Endothelial cell of umbilical vein (primary cell): ENCODE results near the gene BIN2. TPM values are rescaled to one million over a fixed set of nuclear protein-coding genes. Genes with fewer than 3 reads are reported as not detected.

Experiments
- BruUV-seq: library from RNA; stranded (reverse); fragments of 400-500 nt; replicated peaks from 2 replicates; lab custom pipeline; 2021; lab: Mats Ljungman, UMichigan
- CTCF ChIA-PET: fragments of 300-600, 350-600 bp; sonication (Branson Sonifier 250); formaldehyde crosslinking; loops from one replicate; lab custom pipeline; 2021; ENCODE audit warnings: antibody characterized with exemption, inconsistent platforms; lab: Charles Lee
- POLR2A ChIA-PET: fragments of 300-600, 350-600 bp; sonication (Branson Sonifier 250); formaldehyde crosslinking; loops from one replicate; lab custom pipeline; 2021; ENCODE audit warnings: antibody characterized with exemption, inconsistent platforms; lab: Charles Lee
- DNase-seq: peaks from one replicate; pipeline ENCODE4 v3.0.0-alpha.2; 2011; ENCODE audit warnings: low read depth, low spot score
- FAIRE-seq: peaks from 2 replicates; lab custom pipeline; 2011; peaks lifted over from hg19 to GRCh38; lab: Jason Lieb, UNC
- H2AFZ ChIP-seq: 2 replicates; pipeline ENCODE4 v1.6.0; 2012; ENCODE audit warnings: low read depth, low read length, control low read depth, inconsistent platforms
- H3K27ac ChIP-seq: 2 replicates; pipeline ENCODE4 v1.5.1; 2011; ENCODE audit warnings: low read depth, mild to moderate bottlenecking, control low read depth, low read length, moderate library complexity; ENCODE audit not compliant: insufficient read depth
- H3K27me3 ChIP-seq, 2 experiments: 2 replicates each; pipeline versions ENCODE4 v1.6.0 to v1.6.1; 2011; ENCODE audit warnings: low read length in 2 of 2, mixed read lengths in 1 of 2; ENCODE audit not compliant: control insufficient read depth in 2 of 2, insufficient read depth in 2 of 2
- H3K36me3 ChIP-seq, 2 experiments: 2 replicates in 1 of 2; 3 replicates in 1 of 2; pipeline ENCODE4 v1.5.1; 2011; ENCODE audit warnings: low read length in 2 of 2, mild to moderate bottlenecking in 1 of 2, moderate library complexity in 1 of 2; ENCODE audit not compliant: control insufficient read depth in 2 of 2, insufficient read depth in 2 of 2; ENCODE audit errors: extremely low read depth in 1 of 2
- H3K4me1 ChIP-seq: 3 replicates; pipeline ENCODE4 v1.5.1; 2011; ENCODE audit warnings: mild to moderate bottlenecking, low read length; ENCODE audit not compliant: control insufficient read depth, insufficient read depth; ENCODE audit errors: extremely low read depth
- H3K4me2 ChIP-seq: 2 replicates; pipeline ENCODE4 v1.6.1; 2011; ENCODE audit warnings: low read length, control low read depth, mixed read lengths; ENCODE audit not compliant: insufficient read depth
- H3K4me3 ChIP-seq, 3 experiments: fragments of 200-600 bp in 1 of 3; sonication (generic), shearing (Covaris generic) in 1 of 3; replicated peaks in 1 of 3; 2 replicates each; pipeline ENCODE4 v1.5.1; 2011 to 2016; ENCODE audit warnings: control low read depth in 3 of 3, low read length in 3 of 3, mild to moderate bottlenecking in 2 of 3, inconsistent platforms in 1 of 3, low read depth in 1 of 3, moderate library complexity in 1 of 3; ENCODE audit not compliant: insufficient read depth in 1 of 3
- H3K79me2 ChIP-seq: 2 replicates; pipeline ENCODE4 v1.6.0; 2012; ENCODE audit warnings: low read length, inconsistent platforms; ENCODE audit not compliant: control insufficient read depth, insufficient read depth
- H3K9ac ChIP-seq: replicated peaks from 2 replicates; pipeline ENCODE3; 2011; ENCODE audit warnings: low read length, control low read depth; ENCODE audit not compliant: insufficient read depth; ENCODE audit errors: extremely low read depth
- H3K9me1 ChIP-seq: replicated peaks from 3 replicates; pipeline ENCODE4 v1.6.0; 2011; ENCODE audit warnings: mild to moderate bottlenecking, low read length; ENCODE audit not compliant: control insufficient read depth, insufficient read depth; ENCODE audit errors: extremely low read depth
- H3K9me3 ChIP-seq: replicated peaks from 2 replicates; pipeline ENCODE4 v1.5.1; 2012; ENCODE audit warnings: low read length, inconsistent platforms; ENCODE audit not compliant: control insufficient read depth, insufficient read depth
- H4K20me1 ChIP-seq: replicated peaks from 2 replicates; pipeline ENCODE3; 2011; ENCODE audit warnings: mild to moderate bottlenecking, low read length; ENCODE audit not compliant: control insufficient read depth, insufficient read depth; ENCODE audit errors: extremely low read depth
- CTCF ChIP-seq, 2 donors: IDR thresholded peaks; 1 replicate in 1 of 2; 2 replicates in 1 of 2; pipeline ENCODE4 v1.5.1; 2011; ENCODE audit warnings: low read length in 2 of 2, mild to moderate bottlenecking in 2 of 2, moderate library complexity in 2 of 2, control low read depth in 1 of 2, inconsistent platforms in 1 of 2, low read depth in 1 of 2; ENCODE audit not compliant: insufficient read depth in 1 of 2; ENCODE audit errors: extremely low read depth in 1 of 2
- EZH2 ChIP-seq: IDR thresholded peaks from 2 replicates; pipeline ENCODE4 v1.6.1; 2012; ENCODE audit warnings: borderline replicate concordance, low read depth, mild to moderate bottlenecking, moderate library complexity, low read length, inconsistent platforms; ENCODE audit not compliant: severe bottlenecking
- FOS ChIP-seq: IDR thresholded peaks from 2 replicates; pipeline ENCODE4 v1.6.1; 2011; ENCODE audit warnings: mild to moderate bottlenecking, low read length, moderate library complexity, borderline replicate concordance; ENCODE audit not compliant: insufficient read depth
- GATA2 ChIP-seq: IDR thresholded peaks from 2 replicates; pipeline ENCODE4 v1.7.0; 2011; ENCODE audit warnings: low read depth, mild to moderate bottlenecking, moderate library complexity, mixed read lengths, low read length; ENCODE audit not compliant: insufficient read length, insufficient read depth
- JUN ChIP-seq: IDR thresholded peaks from 2 replicates; pipeline ENCODE4 v1.6.1; 2011; ENCODE audit warnings: borderline replicate concordance, low read depth; ENCODE audit not compliant: insufficient read length, insufficient read depth
- MAX ChIP-seq: IDR thresholded peaks from 2 replicates; pipeline ENCODE4 v1.6.1; 2011; ENCODE audit not compliant: insufficient read depth, insufficient read length
- MYC ChIP-seq: IDR thresholded peaks from one replicate; pipeline ENCODE4 v1.6.1; 2011; ENCODE audit warnings: mild to moderate bottlenecking, low read depth, low read length
- POLR2A ChIP-seq: IDR thresholded peaks from 2 replicates; pipeline ENCODE4 v1.6.1; 2012; ENCODE audit warnings: low read depth, mild to moderate bottlenecking, control low read depth, low read length
- POLR2AphosphoS5 ChIP-seq: IDR thresholded peaks from 2 replicates; pipeline ENCODE4 v1.6.1; 2012; ENCODE audit warnings: low read depth, mild to moderate bottlenecking, control low read depth, low read length, moderate library complexity; ENCODE audit not compliant: insufficient read depth
- dilution Hi-C: fragments of 300-500 bp; cut with MboI; formaldehyde crosslinking; loops from one replicate; pipeline ENCODE4 v1.15.0; 2019; ENCODE audit warnings: low sequenced_read_pairs; ENCODE audit not compliant: extremely low pct_ligation_motif_present
- intact Hi-C: fragments of 100-400 bp; cut with micrococcal nuclease; formaldehyde crosslinking; loops from one replicate; pipeline ENCODE4 v1.10.0; 2022
- polyA plus RNA-seq, 4 experiments: library from polyadenylated mRNA; depleted of rRNA in 3 of 4; stranded (reverse) in 3 of 4; unstranded in 1 of 4; fragments of >200 nt; gene quantifications; 2 replicates each; pipeline versions ENCODE4 v1.2.1 to v1.2.3, GENCODE V29; 2011 to 2012; ENCODE audit warnings: missing spikeins in 1 of 4
- total RNA-seq: library from RNA; stranded (reverse); gene quantifications from 2 replicates; pipeline ENCODE4 v1.2.3, GENCODE V29; 2021

BIN2 gene
- total and polyA plus RNA-seq, 2 donors (not counting 3 experiments of a cell fraction or from before 2014, with no cell fraction given): not detected

GRCh38 chr12:51232642-51233041 is 91.3 kb downstream of the BIN2 start:
- no peak overlapping the region for H3K27ac ChIP-seq
- TF ChIP-seq CTCF (IDR thresholded peaks at IDR 0.05; ENCODE audit: extremely low read depth in 1 of 2, insufficient read depth in 1 of 2, low read depth in 1 of 2, low read length in 2 of 2): no peak
- TF ChIP-seq JUN: no peak
- no peak for TF ChIP-seq MYC
- TF ChIP-seq POLR2A: no peak
- TF ChIP-seq GATA2: no peak
- no peak for TF ChIP-seq EZH2
- no peak for TF ChIP-seq MAX
- no peak for TF ChIP-seq POLR2AphosphoS5
- no peak for TF ChIP-seq FOS
- no TSS peak for BruUV-seq
- H2AFZ ChIP-seq: no peak overlapping the region
- H3K4me3 ChIP-seq: no peak overlapping the region
- H3K9me3 ChIP-seq: no peaks in the 10 kb centered on the region
- H4K20me1 ChIP-seq: no peaks in the 10 kb centered on the region
- ChIA-PET CTCF (interaction anchor here (2.9 kb wide), 1 partner anchor 15 kb away, joined by 10 read pairs; the partner anchor contains the start of gene POU6F1), POLR2A (no interaction called here)
- no peak overlapping the region for H3K9ac ChIP-seq
- H3K27me3 ChIP-seq: no peaks in the 10 kb centered on the region
- no peak for FAIRE-seq
- H3K4me2 ChIP-seq: no peak overlapping the region
- intact Hi-C loops: no loop called here
- dilution Hi-C loops: no loop called here
- H3K9me1 ChIP-seq: no peaks in the 10 kb centered on the region
- H3K36me3 ChIP-seq: no peaks in the 10 kb centered on the region
- H3K4me1 ChIP-seq: no peaks in the 10 kb centered on the region
- H3K79me2 ChIP-seq: no peaks in the 10 kb centered on the region
- no peak for DNase-seq

Other genes with a start within 250 kb of the BIN2 start
- gene CSRNP2, start 240.6 kb downstream of the BIN2 start, total RNA-seq: 42.1 and 49.7 TPM in 2 replicates
- 23.3 and 24.2 TPM in 2 replicates for gene CSRNP2, start 240.6 kb downstream of the BIN2 start, polyA plus RNA-seq
- 24.9 and 28.6 TPM in 2 replicates for gene TFCP2, start 151.0 kb downstream of the BIN2 start, total RNA-seq
- gene TFCP2, start 151.0 kb downstream of the BIN2 start, polyA plus RNA-seq: 7.1 and 10.2 TPM in 2 replicates
- gene POU6F1, start 106.1 kb downstream of the BIN2 start, total RNA-seq: 14.4 and 17.5 TPM in 2 replicates
- gene POU6F1, start 106.1 kb downstream of the BIN2 start, polyA plus RNA-seq: 5.4 and 6.4 TPM in 2 replicates
- 177 TPM in 2 replicates for gene DAZAP2, start 85.3 kb downstream of the BIN2 start, total RNA-seq
- 497 and 614 TPM in 2 replicates for gene DAZAP2, start 85.3 kb downstream of the BIN2 start, polyA plus RNA-seq
- 26.2 and 29.1 TPM in 2 replicates for gene SMAGP, start 53.8 kb downstream of the BIN2 start, total RNA-seq
- 17.3 and 21.4 TPM in 2 replicates for gene SMAGP, start 53.8 kb downstream of the BIN2 start, polyA plus RNA-seq
- not detected in 2 replicates for gene CELA1, start 22.5 kb upstream of the BIN2 start, total RNA-seq
- gene CELA1, start 22.5 kb upstream of the BIN2 start, polyA plus RNA-seq: not detected in 2 replicates
- 38.3 and 39.2 TPM in 2 replicates for gene GALNT6, start 67.2 kb upstream of the BIN2 start, total RNA-seq
- gene GALNT6, start 67.2 kb upstream of the BIN2 start, polyA plus RNA-seq: 13.8 and 18.7 TPM in 2 replicates
- 7.1 and 9.7 TPM in 2 replicates for gene SLC4A8, start 100.7 kb upstream of the BIN2 start, total RNA-seq
- gene SLC4A8, start 100.7 kb upstream of the BIN2 start, polyA plus RNA-seq: 3.0 and 4.7 TPM in 2 replicates